NCI-H526 treated with DMSO at 0.1 percent for 48 hours (cell line): ENCODE results near the gene GRAP2.
"Not testable (repeated sequence)": the region's sequence is repeated elsewhere in the genome, so short reads cannot be mapped to it uniquely, and the experiment has no call there.

Experiments used
- DNase-seq: peaks from one replicate; lab custom pipeline; 2025; lab: John Stamatoyannopoulos, UW

GRAP2 gene

GRCh38 chr22:39946126-39946502, 45.2 kb downstream of the GRAP2 start:
- no peak for DNase-seq

- DNase-seq = no peak
These were observed 45.8 kb downstream of the GRAP2 start for GRCh38 chr22:39946503-39947219.

GRCh38 chr22:39947220-39948216, 46.6 kb downstream of the GRAP2 start:
- DNase-seq = no peak

GRCh38 chr22:39949964-39950737, 49.3 kb downstream of the GRAP2 start:
- no peak for DNase-seq

- not testable (repeated sequence) for DNase-seq
These were observed 50.9 kb downstream of the GRAP2 start for GRCh38 chr22:39951603-39952293.

- no peak for DNase-seq
These were observed 51.5 kb downstream of the GRAP2 start for GRCh38 chr22:39952347-39952746.

- no peak for DNase-seq
These were observed 52.2 kb downstream of the GRAP2 start for GRCh38 chr22:39953101-39953500.

GRCh38 chr22:39954584-39955055, 53.7 kb downstream of the GRAP2 start:
- no peak for DNase-seq

GRCh38 chr22:39955675-39956074, 54.8 kb downstream of the GRAP2 start:
- no peak for DNase-seq

- no peak for DNase-seq
These were observed 56.2 kb downstream of the GRAP2 start for GRCh38 chr22:39956932-39957664.

GRCh38 chr22:39958009-39958711, 57.3 kb downstream of the GRAP2 start:
- DNase-seq = no peak

- DNase-seq = no peak
These were observed 58.2 kb downstream of the GRAP2 start for GRCh38 chr22:39958949-39959639.

GRCh38 chr22:39959640-39960447, 59.0 kb downstream of the GRAP2 start, which contains the start of gene TMA7B:
Gene TMA7B, plus strand, starts transcription at chr22:39960397. Its CDS starts 3,978 bp downstream, at chr22:39964375.
- no peak for DNase-seq

GRCh38 chr22:39960791-39961746, 60.2 kb downstream of the GRAP2 start:
- no peak for DNase-seq

GRCh38 chr22:39962071-39962470, 61.2 kb downstream of the GRAP2 start:
- DNase-seq = no peak

GRCh38 chr22:39965748-39966147, 64.9 kb downstream of the GRAP2 start:
- DNase-seq = no peak

GRCh38 chr22:39966470-39966869, 65.6 kb downstream of the GRAP2 start:
- DNase-seq = no peak
